GM19193 (cell line): ENCODE data around the gene RALGDS.

ENCODE experiments used
- POLR2A ChIP-seq: IDR thresholded peaks from 4 replicates; pipeline ENCODE4 v1.6.1; 2011; ENCODE audit not compliant: insufficient read depth, insufficient read length; ENCODE audit errors: extremely low read depth

Gene RALGDS

DNA sequence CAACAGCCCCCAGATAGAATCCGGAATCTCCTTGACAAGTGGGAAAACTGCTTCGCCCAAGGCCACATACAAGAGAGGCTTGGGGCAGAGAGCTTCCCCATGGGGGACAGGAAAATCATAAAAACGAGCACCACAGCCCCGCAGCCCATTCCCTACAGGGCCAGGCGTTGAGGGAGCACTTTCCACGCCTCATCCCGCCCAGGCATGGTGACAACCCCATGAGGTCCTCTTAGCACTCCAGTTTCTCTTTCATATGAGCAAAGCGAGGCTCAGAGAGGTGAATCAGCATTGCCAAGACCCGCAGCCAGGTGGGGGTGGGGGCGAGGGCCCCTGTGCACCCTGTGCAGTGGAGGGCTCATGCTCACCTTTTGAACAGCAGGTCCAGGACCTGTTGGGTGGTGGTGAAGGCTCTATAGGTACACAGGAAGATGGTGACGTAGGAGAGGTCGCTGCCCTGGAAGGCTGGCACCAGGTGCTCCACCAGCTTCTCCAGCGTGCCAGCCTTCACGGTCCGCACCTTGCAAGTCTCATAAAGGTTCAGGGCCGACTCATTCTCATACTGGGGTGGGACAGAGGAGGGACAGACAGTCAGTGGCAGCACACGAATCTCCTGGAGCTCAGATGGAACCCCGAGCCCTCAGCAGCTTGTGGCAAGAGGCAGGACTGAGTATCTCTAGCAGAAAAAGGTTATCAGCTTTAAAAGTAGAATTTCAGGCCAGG lies 10.9 kb downstream of the RALGDS start:
- TF ChIP-seq POLR2A = no peak

DNA sequence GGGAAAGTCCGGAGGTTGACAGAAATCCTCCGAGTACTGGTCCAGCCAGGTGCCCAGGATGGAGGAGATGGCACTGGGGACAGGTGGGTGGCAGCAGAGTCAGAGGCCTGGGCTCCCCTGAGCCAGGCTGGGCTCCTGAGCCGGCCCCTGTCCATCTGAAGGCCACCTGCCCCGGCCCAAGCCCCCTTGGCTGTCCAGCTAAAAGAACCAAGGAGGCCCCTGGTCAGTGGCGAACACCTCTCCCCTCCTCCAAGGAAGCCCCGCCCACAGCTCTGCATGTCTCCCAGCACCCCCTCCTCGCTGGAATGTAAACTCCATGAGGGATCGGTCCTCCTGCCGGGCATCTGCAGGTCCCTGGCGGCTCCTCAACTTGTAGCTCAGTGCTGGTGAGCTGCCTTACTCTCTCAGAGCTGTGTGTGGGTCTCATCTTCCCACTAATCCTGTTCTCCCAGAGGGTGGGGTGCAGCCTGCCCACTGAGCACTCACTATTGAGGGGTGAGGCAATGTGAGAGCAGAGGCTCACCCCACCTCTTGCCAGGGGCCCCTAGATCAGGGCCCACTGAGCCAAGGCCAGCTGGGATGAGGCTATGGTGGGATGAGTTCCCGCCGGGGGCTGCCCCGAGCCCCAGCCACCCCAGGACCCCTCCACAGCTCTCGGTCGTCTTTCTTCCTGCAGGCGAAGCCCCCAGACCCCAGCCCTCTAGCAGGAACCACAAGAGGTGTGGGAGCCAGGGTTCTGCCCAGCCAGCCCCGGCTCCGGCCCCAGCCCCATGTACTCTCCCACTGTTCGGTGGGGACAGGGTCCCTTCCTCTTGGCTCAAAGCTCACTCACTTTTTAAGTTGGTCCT lies 12.0 kb downstream of the RALGDS start:
- TF ChIP-seq POLR2A = no peak

- TF ChIP-seq POLR2A = no peak
Measured at GRCh38 chr9:133107961-133108793, 12.9 kb downstream of the RALGDS start.

DNA sequence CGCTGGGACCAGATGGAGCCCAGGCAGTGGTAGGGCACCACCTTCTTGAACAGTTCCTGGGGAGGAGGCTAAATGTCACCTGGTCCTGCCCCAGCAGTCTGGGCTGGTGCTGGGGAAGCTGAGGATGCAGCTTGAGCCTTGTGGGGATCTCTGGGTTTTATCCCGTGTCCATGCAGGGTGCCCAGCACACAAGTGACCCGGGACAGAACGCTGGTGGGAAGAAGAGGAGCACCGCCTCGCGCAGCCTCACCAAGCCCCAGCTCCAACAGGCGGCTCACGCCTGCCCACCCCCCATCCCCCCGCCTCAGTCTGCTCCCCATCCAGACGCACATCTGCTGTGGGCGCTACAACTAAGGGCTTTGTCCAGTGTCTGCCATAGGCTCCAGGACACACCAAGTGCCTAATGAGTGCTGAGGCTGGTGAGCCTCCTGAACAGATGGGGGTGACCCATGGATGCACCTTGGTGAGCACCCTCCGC lies 13.8 kb downstream of the RALGDS start:
- TF ChIP-seq POLR2A = no peak

DNA sequence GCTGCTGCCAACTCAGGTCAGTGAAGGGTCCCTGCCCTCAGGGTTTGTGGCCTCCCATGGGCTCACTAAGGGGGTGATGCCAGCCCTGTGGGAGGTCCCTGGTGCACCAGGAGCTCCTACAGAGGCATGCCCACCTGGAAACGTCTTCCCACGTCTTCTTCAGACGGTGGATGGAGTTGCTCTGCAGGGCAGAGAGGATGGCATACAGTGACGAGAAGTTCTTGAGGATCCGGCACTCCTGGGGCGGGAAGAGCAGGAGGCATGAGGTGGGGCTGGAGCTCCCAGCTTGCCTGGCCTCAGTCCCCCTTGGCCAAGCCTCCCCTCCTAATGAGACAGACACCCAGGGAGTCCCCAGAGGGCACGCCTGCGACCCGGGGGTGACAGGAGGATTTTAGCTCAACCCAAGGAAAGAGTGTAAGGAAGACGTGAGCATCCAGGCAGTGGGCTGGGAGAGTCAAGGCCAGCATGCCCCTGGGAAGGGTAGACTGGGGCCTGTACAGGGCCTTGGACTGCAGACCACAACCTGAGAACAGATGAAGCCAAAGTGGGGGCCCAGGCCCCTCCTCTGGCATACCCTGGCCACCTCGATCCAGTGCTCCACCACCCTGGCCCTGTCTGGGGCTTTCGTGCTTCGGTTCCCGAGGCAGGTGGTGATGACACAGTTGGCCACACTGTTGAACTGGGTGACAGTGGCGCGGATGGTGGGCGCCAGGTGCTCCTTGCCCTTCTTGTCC lies 14.4 kb downstream of the RALGDS start:
- no peak for TF ChIP-seq POLR2A

- TF ChIP-seq POLR2A = no peak
Measured at GRCh38 chr9:133105461-133105770, 15.6 kb downstream of the RALGDS start.

GRCh38 chr9:133104718-133105460 lies 16.2 kb downstream of the RALGDS start:
- TF ChIP-seq POLR2A = no peak

DNA sequence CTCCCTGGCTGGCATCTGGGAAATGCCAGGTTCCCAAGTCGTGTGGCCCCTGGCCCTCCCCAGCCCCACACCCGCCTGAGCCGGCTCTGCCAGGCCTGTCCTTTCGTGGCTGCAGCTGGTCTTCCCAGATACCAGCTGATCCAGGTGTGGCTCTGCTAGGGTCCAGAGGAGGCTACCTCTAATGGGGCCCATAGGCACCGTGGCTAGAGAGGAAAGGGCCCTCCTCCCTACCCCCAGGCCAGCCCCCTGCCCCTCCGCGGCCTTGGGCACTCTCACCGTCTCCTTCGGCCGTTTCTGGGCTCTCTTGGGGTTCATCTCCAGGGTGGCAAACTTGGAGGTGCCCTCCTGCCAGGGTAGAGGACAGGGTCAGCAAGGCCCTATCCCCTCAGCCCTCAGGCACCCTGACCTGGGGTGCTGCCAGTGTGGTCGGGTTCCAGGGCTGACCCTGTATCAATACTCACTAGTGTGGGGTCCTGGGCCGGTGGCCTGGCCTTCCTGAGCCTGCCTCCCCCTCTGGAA lies 17.0 kb downstream of the RALGDS start:
- no peak for TF ChIP-seq POLR2A

DNA sequence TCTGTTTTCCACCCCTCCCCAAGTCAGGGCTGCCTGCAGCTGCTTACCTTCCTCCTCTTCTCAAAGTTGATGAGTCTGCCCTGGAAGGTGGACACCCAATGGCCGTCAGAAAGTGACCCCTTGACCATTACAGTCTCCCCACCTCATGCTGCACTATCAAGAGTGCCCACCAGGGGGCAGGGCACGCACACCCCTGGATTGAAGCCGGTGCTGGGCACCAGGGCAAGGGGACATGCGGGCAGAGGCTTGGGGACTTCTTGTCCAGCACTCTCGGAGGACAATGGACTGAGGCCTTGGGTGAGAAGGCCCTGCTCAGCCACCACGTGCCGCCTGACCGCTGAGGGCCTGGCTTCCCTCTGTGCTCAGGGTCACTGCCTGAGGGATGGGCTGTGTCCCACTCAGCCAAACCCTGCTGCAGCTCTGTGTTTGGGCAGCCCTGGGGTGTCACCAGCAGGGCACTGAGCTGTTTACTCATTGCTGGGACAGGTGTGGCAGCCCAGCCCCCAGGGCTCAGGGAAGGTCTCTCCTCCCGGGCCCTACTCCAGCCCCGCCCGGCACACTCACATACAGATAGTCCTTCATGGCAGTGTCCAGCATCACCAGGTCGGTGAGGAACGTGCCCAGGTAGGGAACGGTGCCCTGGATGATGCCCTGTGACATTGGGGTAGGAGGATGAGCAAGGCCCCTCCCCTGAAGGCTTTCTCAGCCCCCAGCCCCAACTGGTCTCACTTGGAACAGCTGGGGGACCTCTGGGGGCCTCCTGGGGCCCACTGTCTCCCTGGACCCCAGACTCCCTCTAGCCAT lies 17.7 kb downstream of the RALGDS start:
- TF ChIP-seq POLR2A = no peak

DNA sequence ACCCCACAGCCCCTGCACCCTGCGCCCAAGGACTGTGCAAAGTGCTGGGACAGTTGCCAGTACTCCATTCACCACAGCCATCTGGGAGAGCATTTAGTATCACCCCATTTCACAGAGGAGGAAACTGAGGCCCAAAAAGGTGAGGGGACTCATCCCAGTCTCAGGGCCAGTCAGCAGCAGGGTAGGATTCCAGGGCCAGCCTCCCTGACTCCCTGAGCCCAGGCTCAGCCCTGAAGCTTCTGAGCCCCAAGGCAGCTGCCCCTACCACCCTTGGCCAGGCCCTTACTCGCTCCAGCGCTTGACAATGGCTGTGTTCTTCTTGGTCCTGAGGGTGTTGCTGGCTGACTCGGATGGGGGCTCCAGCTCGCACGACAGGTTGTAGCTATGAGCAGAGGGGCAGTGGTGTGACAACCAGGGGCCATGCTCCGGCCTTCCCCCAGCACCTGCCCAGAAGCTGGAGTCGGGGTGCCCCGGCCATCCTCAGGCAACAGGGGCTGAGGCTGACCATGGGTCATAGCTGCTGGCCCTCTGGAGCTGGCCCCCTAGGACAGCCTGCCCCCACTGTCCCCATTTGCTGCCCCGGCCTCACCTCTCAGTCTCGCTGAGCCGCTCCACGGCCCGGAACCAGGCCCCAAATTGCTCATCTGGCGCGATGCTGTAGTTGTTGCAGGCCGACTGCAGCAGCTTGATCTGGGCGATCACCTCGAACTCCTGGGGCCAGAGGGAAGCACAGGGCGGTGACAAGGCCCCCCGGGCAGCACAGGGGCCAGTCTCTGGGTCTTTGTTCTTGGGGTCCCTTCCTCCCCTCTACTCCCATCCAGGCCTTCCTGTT lies 18.6 kb downstream of the RALGDS start:
- TF ChIP-seq POLR2A = no peak

DNA sequence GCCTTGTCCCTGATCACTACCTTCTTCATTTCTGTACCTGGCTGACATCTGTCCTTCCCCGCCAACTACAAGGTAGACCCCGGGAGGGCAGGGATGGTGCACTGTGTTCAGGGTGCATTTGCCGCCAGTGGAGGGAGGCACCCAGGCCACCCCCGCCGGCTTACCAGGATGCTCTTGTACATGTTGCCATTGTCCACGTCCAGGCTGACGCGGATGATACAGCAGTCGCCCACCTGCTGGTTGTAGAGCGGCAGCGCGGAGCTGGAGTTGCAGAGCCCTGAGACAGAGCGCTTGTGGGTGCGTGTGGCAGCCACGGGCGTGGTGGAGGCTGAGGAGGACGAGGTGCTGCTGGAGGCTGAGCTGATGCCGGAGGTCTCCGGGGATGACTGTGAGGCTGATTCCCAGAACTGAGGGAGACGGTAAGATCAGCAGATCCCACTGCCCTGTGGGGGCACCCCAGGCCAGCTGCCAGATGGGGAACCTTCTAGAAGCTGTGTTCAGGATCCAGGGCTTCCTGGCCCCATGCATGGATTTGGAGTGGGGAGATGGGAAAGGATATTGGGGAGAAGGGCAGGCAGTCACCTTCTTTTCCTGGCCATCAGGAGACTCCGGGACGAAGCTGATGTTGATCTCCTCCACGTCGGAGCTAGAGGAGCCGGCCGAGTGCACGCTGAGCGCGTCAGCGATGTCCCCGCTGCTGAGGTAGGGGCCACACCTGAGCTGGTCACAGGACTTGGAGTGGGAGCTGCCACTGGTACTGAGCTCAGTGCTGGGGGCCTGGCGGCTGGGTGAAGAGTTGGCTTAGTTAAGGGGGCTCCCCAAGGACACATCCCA lies 19.5 kb downstream of the RALGDS start:
- TF ChIP-seq POLR2A = no peak
